IMR-90 (cell line): ENCODE data around the gene CAND2. TPM values are rescaled to one million over a fixed set of nuclear protein-coding genes. Genes with fewer than 3 reads are reported as not detected.

ENCODE experiments used
- ATAC-seq: fragments of 200-7000 bp; cut with Tn5 transposase; 2 replicates; pipeline ENCODE4 v1.9.1; 2020; ENCODE audit warnings: low read depth, mild to moderate bottlenecking, moderate library complexity
- BruUV-seq: library from RNA; stranded (reverse); fragments of 400-500 nt; replicated peaks from 2 replicates; lab custom pipeline; 2021; lab: Mats Ljungman, UMichigan
- CTCF ChIA-PET: fragments of 300-600 bp; formaldehyde crosslinking; extraction: SDS; loops from one replicate; lab custom pipeline; 2021; ENCODE audit warnings: antibody characterized with exemption; lab: Yijun Ruan, JAX
- POLR2A ChIA-PET: fragments of 300-600 bp; sonication (Branson Sonifier 250); formaldehyde crosslinking; loops from one replicate; lab custom pipeline; 2022; ENCODE audit warnings: antibody characterized with exemption; ENCODE audit not compliant: unreplicated experiment; lab: Charles Lee
- DNase-seq: peaks from one replicate; pipeline ENCODE4 v3.0.0; 2013
- H2AFZ ChIP-seq: replicated peaks from 2 replicates; pipeline ENCODE3; 2013; ENCODE audit warnings: low read length, mild to moderate bottlenecking; ENCODE audit not compliant: poor library complexity
- H2AK5ac ChIP-seq: 2 replicates; pipeline ENCODE4 v1.6.1; 2013; ENCODE audit warnings: low read depth, low read length, inconsistent platforms
- H2AK9ac ChIP-seq: replicated peaks from 2 replicates; pipeline ENCODE3; 2013; ENCODE audit warnings: mild to moderate bottlenecking, low read depth, low read length, moderate library complexity; ENCODE audit not compliant: poor library complexity
- H2BK120ac ChIP-seq: 2 replicates; pipeline ENCODE4 v1.6.1; 2013; ENCODE audit warnings: low read depth, low read length, inconsistent platforms
- H2BK15ac ChIP-seq: 3 replicates; pipeline ENCODE4 v1.6.1; 2013; ENCODE audit warnings: low read depth, low read length, inconsistent platforms
- H2BK20ac ChIP-seq: 2 replicates; pipeline ENCODE4 v1.6.1; 2013; ENCODE audit warnings: low read depth, mild to moderate bottlenecking, inconsistent platforms, low read length, moderate library complexity
- H2BK5ac ChIP-seq: 2 replicates; pipeline ENCODE4 v1.6.1; 2013; ENCODE audit warnings: mild to moderate bottlenecking, low read depth, low read length, inconsistent platforms; ENCODE audit not compliant: poor library complexity, severe bottlenecking
- H3K14ac ChIP-seq: replicated peaks from 2 replicates; pipeline ENCODE4 v1.6.1; 2013; ENCODE audit warnings: low read depth, low read length, inconsistent platforms
- H3K18ac ChIP-seq: 2 replicates; pipeline ENCODE4 v1.6.1; 2013; ENCODE audit warnings: low read depth, low read length, control low read depth
- H3K23ac ChIP-seq: 2 replicates; pipeline ENCODE4 v1.6.1; 2013; ENCODE audit warnings: low read depth, low read length, inconsistent platforms
- H3K27ac ChIP-seq: 2 replicates; pipeline ENCODE4 v1.5.1; 2013; ENCODE audit warnings: mild to moderate bottlenecking, control low read depth, low read length; ENCODE audit not compliant: insufficient read depth
- H3K27me3 ChIP-seq: 2 replicates; pipeline ENCODE4 v1.6.1; 2013; ENCODE audit warnings: low read length; ENCODE audit not compliant: control insufficient read depth, insufficient read depth
- H3K36me3 ChIP-seq: 2 replicates; pipeline ENCODE4 v1.6.1; 2013; ENCODE audit warnings: low read length, mixed read lengths; ENCODE audit not compliant: control insufficient read depth, insufficient read depth
- H3K4ac ChIP-seq: 2 replicates; pipeline ENCODE4 v1.6.1; 2013; ENCODE audit warnings: low read depth, low read length, inconsistent platforms
- H3K4me1 ChIP-seq: 2 replicates; pipeline ENCODE4 v1.6.1; 2013; ENCODE audit warnings: low read length, mixed read lengths; ENCODE audit not compliant: control insufficient read depth, insufficient read depth
- H3K4me2 ChIP-seq: 2 replicates; pipeline ENCODE4 v1.6.1; 2013; ENCODE audit warnings: low read depth, mild to moderate bottlenecking, control low read depth, low read length, moderate library complexity
- H3K4me3 ChIP-seq: 2 replicates; pipeline ENCODE4 v1.5.1; 2013; ENCODE audit warnings: low read depth, mild to moderate bottlenecking, control low read depth, low read length, moderate library complexity; ENCODE audit not compliant: insufficient read depth
- H3K56ac ChIP-seq: 2 replicates; pipeline ENCODE4 v1.6.1; 2013; ENCODE audit warnings: low read length, inconsistent platforms; ENCODE audit not compliant: insufficient read depth; ENCODE audit errors: extremely low read depth
- H3K79me1 ChIP-seq, 2 experiments: 2 replicates each; pipeline ENCODE4 v1.6.1; 2013; ENCODE audit warnings: low read length in 2 of 2, inconsistent platforms in 1 of 2, low read depth in 1 of 2
- H3K9ac ChIP-seq: 2 replicates; pipeline ENCODE4 v1.6.1; 2013; ENCODE audit warnings: low read depth, low read length, control low read depth
- H3K9me1 ChIP-seq: 2 replicates; pipeline ENCODE4 v1.6.1; 2013; ENCODE audit warnings: low read length, inconsistent platforms; ENCODE audit not compliant: insufficient read depth
- H3K9me3 ChIP-seq: 2 replicates; pipeline ENCODE4 v1.6.1; 2013; ENCODE audit warnings: low read length; ENCODE audit not compliant: control insufficient read depth, insufficient read depth
- H4K20me1 ChIP-seq: 2 replicates; pipeline ENCODE4 v1.6.1; 2013; ENCODE audit warnings: low read length, inconsistent platforms; ENCODE audit not compliant: insufficient read depth
- H4K5ac ChIP-seq: 2 replicates; pipeline ENCODE4 v1.6.1; 2013; ENCODE audit warnings: mild to moderate bottlenecking, low read depth, low read length, control low read depth
- H4K8ac ChIP-seq, 2 experiments: 2 replicates each; pipeline ENCODE4 v1.6.1; 2013; ENCODE audit warnings: low read depth in 2 of 2, low read length in 2 of 2, control low read depth in 1 of 2, inconsistent platforms in 1 of 2
- H4K91ac ChIP-seq: 2 replicates; pipeline ENCODE4 v1.6.1; 2013; ENCODE audit warnings: low read depth, low read length, inconsistent platforms; ENCODE audit not compliant: insufficient read depth
- CEBPB ChIP-seq: IDR thresholded peaks from 2 replicates; pipeline ENCODE4 v1.6.1; 2012; ENCODE audit warnings: low read depth, low read length, improper control_type of control experiment
- CHD1 ChIP-seq: IDR thresholded peaks from 2 replicates; pipeline ENCODE4 v1.6.1; 2012; ENCODE audit warnings: low read depth, low read length, improper control_type of control experiment
- ELK1 ChIP-seq: fragments of 150-350 bp; IDR thresholded peaks from 2 replicates; pipeline ENCODE4 v1.6.1; 2016; ENCODE audit warnings: low read depth, mild to moderate bottlenecking, low read length, moderate library complexity, borderline replicate concordance
- FOS ChIP-seq: fragments of 150-350 bp; IDR thresholded peaks from 2 replicates; pipeline ENCODE4 v1.6.1; 2016; ENCODE audit warnings: low read depth, low read length
- MAFK ChIP-seq: IDR thresholded peaks from 2 replicates; pipeline ENCODE4 v1.6.1; 2012; ENCODE audit warnings: low read depth, low read length, improper control_type of control experiment
- MAZ ChIP-seq: IDR thresholded peaks from 2 replicates; pipeline ENCODE4 v1.6.1; 2012; ENCODE audit warnings: low read depth, mild to moderate bottlenecking, low read length, improper control_type of control experiment, moderate library complexity, borderline replicate concordance
- MXI1 ChIP-seq: IDR thresholded peaks from 2 replicates; pipeline ENCODE4 v1.6.1; 2012; ENCODE audit warnings: low read depth, mild to moderate bottlenecking, low read length, moderate library complexity, borderline replicate concordance
- NFE2L2 ChIP-seq: fragments of 150-350 bp; IDR thresholded peaks from 2 replicates; pipeline ENCODE4 v1.6.1; 2016; ENCODE audit warnings: low read depth, mild to moderate bottlenecking, low read length
- POLR2A ChIP-seq: IDR thresholded peaks from 2 replicates; pipeline ENCODE4 v1.6.1; 2012; ENCODE audit warnings: mild to moderate bottlenecking, low read depth, low read length
- RAD21 ChIP-seq: IDR thresholded peaks from 2 replicates; pipeline ENCODE4 v1.6.1; 2012; ENCODE audit warnings: low read length, improper control_type of control experiment
- RCOR1 ChIP-seq: IDR thresholded peaks from 2 replicates; pipeline ENCODE4 v1.6.1; 2012; ENCODE audit warnings: mild to moderate bottlenecking, low read length, improper control_type of control experiment; ENCODE audit not compliant: insufficient replicate concordance
- RFX5 ChIP-seq: IDR thresholded peaks from 2 replicates; pipeline ENCODE4 v1.8.0; 2012; ENCODE audit warnings: low read depth, mild to moderate bottlenecking, low read length, moderate library complexity
- WGBS, 2 experiments: methylation state at CpG; one replicate each; pipeline versions ENCODE4 v1.1.5 to v1.1.7; 2013; ENCODE audit warnings: missing lambda C conversion rate in 2 of 2; ENCODE audit not compliant: insufficient read length in 1 of 2; ENCODE audit errors: extremely low coverage in 2 of 2; 5-methylcytosine and 5-hydroxymethylcytosine counted together
- dilution Hi-C: fragments of 300-500 bp; cut with HindIII; formaldehyde crosslinking; loops from one replicate; pipeline ENCODE4 v1.14.3; 2018; ENCODE audit warnings: low sequenced_read_pairs; ENCODE audit not compliant: unreplicated experiment
- in situ Hi-C: fragments of 300-500 bp; cut with MboI; formaldehyde crosslinking; loops from 3 replicates; pipeline ENCODE4 v1.14.3; 2019; ENCODE audit warnings: low sequenced_read_pairs, inconsistent platforms, mixed read lengths
- intact Hi-C: fragments of 100-400 bp; cut with micrococcal nuclease; formaldehyde crosslinking; loops from 2 replicates; pipeline ENCODE4 v1.10.0; 2022
- polyA plus RNA-seq, 3 experiments: library from polyadenylated mRNA; depleted of rRNA; stranded (reverse); fragments of >200 nt; gene quantifications; 2 replicates each; pipeline ENCODE4 v1.2.3, GENCODE V29; 2012; ENCODE audit warnings: low replicate concordance in 1 of 3
- total RNA-seq: library from RNA; depleted of rRNA; stranded (reverse); fragments of >200 nt; gene quantifications from 2 replicates; pipeline ENCODE4 v1.2.3, GENCODE V29; 2012
- TF ChIP-seq, protein P1 (sequence below): fragments of 150-350 bp; IDR thresholded peaks from 2 replicates; pipeline ENCODE4 v1.6.1; 2017; ENCODE audit warnings: mild to moderate bottlenecking, antibody characterized with exemption, low read length, low read depth

Gene CAND2
- total and polyA plus RNA-seq, 2 of the 4 experiments (the other 2 are of a cell fraction) = 2.9 to 4.9 TPM

- Histone ChIP-seq H2AK9ac (no peak overlapping the region), H3K27me3 (no peaks in the 10 kb centered on the region), H3K9ac (no peak overlapping the region), H4K20me1 (no peaks in the 10 kb centered on the region), H3K56ac (no peak overlapping the region), H3K14ac (no peak overlapping the region), H3K4me1 (peaks cover 5% of the 10 kb centered on the region), H3K79me1 (peaks cover 0 to 7% of the 10 kb centered on the region in 2 experiments; a peak in 2 of 4 replicates), H3K23ac (no peak overlapping the region), H2BK120ac (no peak overlapping the region), H3K27ac (no peak overlapping the region), H4K8ac (no peak overlapping the region), H4K91ac (no peak overlapping the region), H2AFZ (no peak overlapping the region), H3K4me2 (no peak overlapping the region), H2BK5ac (no peak overlapping the region), H3K18ac (no peak overlapping the region), H3K4me3 (no peak overlapping the region), H2BK15ac (no peak overlapping the region), H2BK20ac (no peak overlapping the region), H3K9me1 (peaks cover 6% of the 10 kb centered on the region), H3K4ac (no peak overlapping the region), H3K36me3 (no peaks in the 10 kb centered on the region), H4K5ac (no peak overlapping the region), H2AK5ac (no peak overlapping the region), H3K9me3 (no peaks in the 10 kb centered on the region)
- DNase-seq (no peak), ATAC-seq (no peak)
- dilution Hi-C loops = no loop called here
- TF ChIP-seq RAD21 (no peak), RFX5 (no peak), FOS (no peak), NFE2L2 (no peak), MAFK (no peak), CHD1 (no peak), CEBPB (no peak), MAZ (no peak), POLR2A (no peak), MXI1 (no peak), ELK1 (no peak), RCOR1 (no peak)
- TF ChIP-seq, protein P1, sequence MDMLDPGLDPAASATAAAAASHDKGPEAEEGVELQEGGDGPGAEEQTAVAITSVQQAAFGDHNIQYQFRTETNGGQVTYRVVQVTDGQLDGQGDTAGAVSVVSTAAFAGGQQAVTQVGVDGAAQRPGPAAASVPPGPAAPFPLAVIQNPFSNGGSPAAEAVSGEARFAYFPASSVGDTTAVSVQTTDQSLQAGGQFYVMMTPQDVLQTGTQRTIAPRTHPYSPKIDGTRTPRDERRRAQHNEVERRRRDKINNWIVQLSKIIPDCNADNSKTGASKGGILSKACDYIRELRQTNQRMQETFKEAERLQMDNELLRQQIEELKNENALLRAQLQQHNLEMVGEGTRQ = no peak
- intact Hi-C loops = no loop called here
- ChIA-PET POLR2A (no interaction called here), CTCF (interaction anchor here (0.6 kb wide), 1 partner anchor 27 kb away, joined by 6 read pairs; no protein-coding TSS in a partner anchor)
- BruUV-seq = no TSS peak
- no CpG with 5 or more reads among the region's 1 CpG for WGBS, 2 experiments
- in situ Hi-C loops = no loop called here
These were observed 5.0 kb upstream of the CAND2 start for GRCh38 chr3:12791430-12791829.
